ENCODE results near the gene XXYLT1. TPM values are rescaled to one million over a fixed set of nuclear protein-coding genes. Genes with fewer than 3 reads are reported as not detected.

The XXYLT1 gene
- total and polyA plus RNA-seq, 2 of the 8 experiments (the other 6 are each of a cell fraction or from before 2014, with no cell fraction given) = 18.9 to 23.8 TPM

DNA sequence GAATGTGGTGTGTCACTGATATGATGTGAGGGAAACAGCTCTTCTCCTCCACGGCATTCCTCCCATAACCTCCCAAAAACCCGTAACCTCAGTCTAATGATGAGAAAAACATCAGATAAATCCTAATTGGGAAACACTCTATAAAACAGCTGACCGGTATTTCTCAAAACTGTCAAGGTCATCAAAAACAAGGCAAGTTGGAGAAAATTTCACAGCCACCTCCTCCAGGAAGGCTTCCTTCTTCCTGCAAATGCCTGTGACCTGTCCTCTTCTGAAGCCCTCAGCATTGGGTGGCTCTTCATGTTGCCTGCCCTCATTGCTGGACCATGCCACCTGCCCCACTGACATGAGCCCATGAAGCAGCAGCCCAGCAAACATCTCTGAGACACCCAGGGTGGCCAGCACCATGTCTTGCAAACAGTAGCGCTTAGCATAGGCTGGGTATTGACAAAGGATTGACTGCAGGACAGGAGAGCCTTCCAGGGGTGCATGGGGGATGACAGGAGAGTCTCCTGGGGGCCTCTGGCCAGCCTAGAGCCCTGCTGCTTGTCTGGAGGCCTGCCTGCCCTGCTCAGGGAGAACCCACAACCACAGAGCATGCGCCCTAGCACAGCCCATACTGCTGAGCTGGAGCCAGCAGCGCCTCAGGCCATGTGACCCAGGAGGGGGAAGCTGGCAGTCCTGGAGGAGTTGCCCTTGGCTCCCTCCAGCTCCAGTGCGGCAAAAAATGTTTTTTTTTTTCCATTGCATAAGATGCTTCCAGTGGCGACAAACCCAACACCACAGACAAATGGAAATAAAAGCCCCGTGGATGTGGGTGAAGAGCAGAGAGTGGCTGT lies 49.7 kb downstream of the XXYLT1 start (continued):
- TF ChIP-seq RXRA (IDR thresholded peaks at IDR 0.05; ENCODE audit: insufficient read depth, low read depth, low read length) (no peak), RBBP5 (IDR thresholded peaks at IDR 0.05; ENCODE audit: borderline replicate concordance, low read depth, low read length) (no peak)
